Measurements from ENCODE around the gene DOCK8. TPM values are rescaled to one million over a fixed set of nuclear protein-coding genes. Genes with fewer than 3 reads are reported as not detected.

The DOCK8 gene
- total and polyA plus RNA-seq, 2 of the 13 experiments (the other 11 are each of a cell fraction or from before 2014, with no cell fraction given): 0.28 to 0.38 TPM

- no peaks in the 10 kb centered on the region for H3K27me3 ChIP-seq (ENCODE audit: control insufficient read depth in 1 of 2, insufficient read depth in 2 of 2, low read length in 2 of 2)
- FAIRE-seq (no peak), DNase-seq (ENCODE audit: low spot score) (no peak), ATAC-seq (no peak)
- H2AFZ ChIP-seq (ENCODE audit: low read length): no peak overlapping the region
- H3K36me3 ChIP-seq (replicated peaks in 1 of 2; ENCODE audit: control insufficient read depth in 1 of 2, insufficient read depth in 2 of 2, low read length in 2 of 2): no peaks in the 10 kb centered on the region
- TF ChIP-seq HNRNPK (IDR thresholded peaks at IDR 0.05; ENCODE audit: low read depth, low read length, poor library complexity, severe bottlenecking) (no peak), ZNF780A (CRISPR knock-in tag; IDR thresholded peaks at IDR 0.05) (no peak), CEBPB (IDR thresholded peaks at IDR 0.05; ENCODE audit: borderline replicate concordance, low read depth, low read length) (0 out of 2 replicates have a peak, but pooled peaks have one; percentile 24), NR2F1 (CRISPR knock-in tag; IDR thresholded peaks at IDR 0.05) (no peak), XBP1 (CRISPR knock-in tag; IDR thresholded peaks at IDR 0.05) (no peak)
- ChIA-PET CTCF (ENCODE audit: low intra/inter-chr PET ratio, low total read pairs) (no interaction called here), POLR2A (no interaction called here)
- in situ Hi-C loops (cut with HindIII; ENCODE audit: extremely low pct_ligation_motif_present, low pct_unique_long_range_greater_than_20kb): no loop called here
- no peaks in the 10 kb centered on the region for H3K79me2 ChIP-seq (ENCODE audit: insufficient read depth, low read length)
- no peaks in the 10 kb centered on the region for H3K4me1 ChIP-seq (ENCODE audit: insufficient read depth, low read length)
- intact Hi-C loops (cut with micrococcal nuclease; ENCODE audit: unreplicated experiment): no loop called here
- no peak overlapping the region for H3K4me3 ChIP-seq (replicated peaks in 1 of 3; ENCODE audit: insufficient read depth in 1 of 3, low read depth in 2 of 3, low read length in 3 of 3)
- no peak overlapping the region for H3K27ac ChIP-seq (ENCODE audit: extremely low read length, insufficient read depth, low read length)
- 20% methylated on average over 3 of the region's 3 CpGs for WGBS (ENCODE audit: low lambda C conversion rate)
- H3K9me3 ChIP-seq (ENCODE audit: low read length): no peaks in the 10 kb centered on the region
- no peaks in the 10 kb centered on the region for H4K20me1 ChIP-seq (ENCODE audit: insufficient read depth, low read length)
- no peak overlapping the region for H3K9ac ChIP-seq (ENCODE audit: insufficient read depth, low read depth, low read length)
- no TSS peak for BruUV-seq (replicated peaks)
- no peak overlapping the region for H3K4me2 ChIP-seq (ENCODE audit: low read depth, low read length)
These were observed 221.8 kb downstream of the DOCK8 start for GRCh38 chr9:436482-436881.

- TF ChIP-seq, protein P1, sequence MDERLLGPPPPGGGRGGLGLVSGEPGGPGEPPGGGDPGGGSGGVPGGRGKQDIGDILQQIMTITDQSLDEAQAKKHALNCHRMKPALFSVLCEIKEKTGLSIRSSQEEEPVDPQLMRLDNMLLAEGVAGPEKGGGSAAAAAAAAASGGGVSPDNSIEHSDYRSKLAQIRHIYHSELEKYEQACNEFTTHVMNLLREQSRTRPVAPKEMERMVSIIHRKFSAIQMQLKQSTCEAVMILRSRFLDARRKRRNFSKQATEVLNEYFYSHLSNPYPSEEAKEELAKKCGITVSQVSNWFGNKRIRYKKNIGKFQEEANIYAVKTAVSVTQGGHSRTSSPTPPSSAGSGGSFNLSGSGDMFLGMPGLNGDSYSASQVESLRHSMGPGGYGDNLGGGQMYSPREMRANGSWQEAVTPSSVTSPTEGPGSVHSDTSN (CRISPR knock-in tag; IDR thresholded peaks at IDR 0.05): no peak
- no peak for TF ChIP-seq MLX (CRISPR knock-in tag; IDR thresholded peaks at IDR 0.05)
- TF ChIP-seq CHD2 (IDR thresholded peaks at IDR 0.05; ENCODE audit: low read depth, low read length): no peak
- H3K79me2 ChIP-seq (ENCODE audit: insufficient read depth, low read length): no peaks in the 10 kb centered on the region
- no TSS peak for BruUV-seq (replicated peaks)
- WGBS (ENCODE audit: low lambda C conversion rate): 0% methylated on average over 1 of the region's 1 CpG
- ChIA-PET POLR2A (no interaction called here), CTCF (ENCODE audit: low intra/inter-chr PET ratio, low total read pairs) (no interaction called here)
- no peaks in the 10 kb centered on the region for H3K9me3 ChIP-seq (ENCODE audit: low read length)
- H3K4me3 ChIP-seq (replicated peaks in 1 of 3; ENCODE audit: insufficient read depth in 1 of 3, low read depth in 2 of 3, low read length in 3 of 3): no peak overlapping the region
- DNase-seq (ENCODE audit: low spot score): no peak
- no peak overlapping the region for H3K9ac ChIP-seq (ENCODE audit: insufficient read depth, low read depth, low read length)
- no peaks in the 10 kb centered on the region for H3K36me3 ChIP-seq (replicated peaks in 1 of 2; ENCODE audit: control insufficient read depth in 1 of 2, insufficient read depth in 2 of 2, low read length in 2 of 2)
- H3K4me1 ChIP-seq (ENCODE audit: insufficient read depth, low read length): no peaks in the 10 kb centered on the region
- no peaks in the 10 kb centered on the region for H3K27me3 ChIP-seq (ENCODE audit: control insufficient read depth in 1 of 2, insufficient read depth in 2 of 2, low read length in 2 of 2)
- in situ Hi-C loops (cut with HindIII; ENCODE audit: extremely low pct_ligation_motif_present, low pct_unique_long_range_greater_than_20kb): no loop called here
- no peak overlapping the region for H2AFZ ChIP-seq (ENCODE audit: low read length)
- intact Hi-C loops (cut with micrococcal nuclease; ENCODE audit: unreplicated experiment): no loop called here
- no peak for ATAC-seq
- FAIRE-seq: no peak
- no peaks in the 10 kb centered on the region for H4K20me1 ChIP-seq (ENCODE audit: insufficient read depth, low read length)
- H3K27ac ChIP-seq (ENCODE audit: extremely low read length, insufficient read depth, low read length): no peak overlapping the region
- H3K4me2 ChIP-seq (ENCODE audit: low read depth, low read length): no peak overlapping the region
These were observed 222.4 kb downstream of the DOCK8 start for GRCh38 chr9:437066-437465.
